HEK293T (cell line): Measurements from ENCODE around the gene DNAJB4.

Source experiments
- BHLHE40 ChIP-seq: fragments of 450-650 bp; IDR thresholded peaks from 2 replicates; pipeline ENCODE4 v1.6.1; 2016; ENCODE audit warnings: mild to moderate bottlenecking, moderate library complexity, borderline replicate concordance
- FOXK2 ChIP-seq: fragments of 450-650 bp; IDR thresholded peaks from 2 replicates; pipeline ENCODE4 v1.6.1; 2016; ENCODE audit warnings: mild to moderate bottlenecking
- SP1 ChIP-seq: fragments of 450-650 bp; IDR thresholded peaks from 2 replicates; pipeline ENCODE4 v1.6.1; 2017
- SUZ12 ChIP-seq: fragments of 450-650 bp; IDR thresholded peaks from 2 replicates; pipeline ENCODE4 v1.6.1; 2016; ENCODE audit warnings: mild to moderate bottlenecking

- TF ChIP-seq SUZ12 (no peak), FOXK2 (no peak), SP1 (no peak), BHLHE40 (no peak)
These were observed 646 bp downstream of the DNAJB4 start for GRCh38 chr1:78005448-78005722.
